ENCODE measurements around the gene GSTO2.

Gene GSTO2

GRCh38 chr10:104259456-104259855 is 9.5 kb upstream of the GSTO2 start:
- Mint-ChIP-seq H3K27ac (peak overlapping the region; percentile 95), H3K36me3 (ENCODE audit: low read depth) (peaks cover 80% of the 10 kb centered on the region), H3K4me3 (peak overlapping the region; percentile 76), H3K9me3 (no peaks in the 10 kb centered on the region), H3K27me3 (no peaks in the 10 kb centered on the region), H3K4me1 (peaks cover 82% of the 10 kb centered on the region)
- DNase-seq (no peak), ATAC-seq (no peak)

GRCh38 chr10:104259999-104260774 is 8.8 kb upstream of the GSTO2 start:
- peak overlapping the region; percentile 76 for H3K4me3 Mint-ChIP-seq
- DNase-seq (no peak), ATAC-seq (peak; percentile 11)
- H3K27me3 Mint-ChIP-seq: no peaks in the 10 kb centered on the region
- H3K36me3 Mint-ChIP-seq (ENCODE audit: low read depth): peaks cover 82% of the 10 kb centered on the region
- peaks cover 86% of the 10 kb centered on the region for H3K4me1 Mint-ChIP-seq
- H3K27ac Mint-ChIP-seq: peak overlapping the region; percentile 95
- H3K9me3 Mint-ChIP-seq: no peaks in the 10 kb centered on the region

- DNase-seq (no peak), ATAC-seq (peak; percentile 86)
- Mint-ChIP-seq H3K9me3 (no peaks in the 10 kb centered on the region), H3K27me3 (no peaks in the 10 kb centered on the region), H3K27ac (peak overlapping the region; percentile 95), H3K36me3 (ENCODE audit: low read depth) (peaks cover 85% of the 10 kb centered on the region), H3K4me1 (peaks cover 91% of the 10 kb centered on the region), H3K4me3 (peak overlapping the region; percentile 76)
These were observed 8.2 kb upstream of the GSTO2 start for GRCh38 chr10:104260775-104261115.

- Mint-ChIP-seq H3K4me3 (no peak overlapping the region), H3K9me3 (no peaks in the 10 kb centered on the region), H3K4me1 (peaks cover 90% of the 10 kb centered on the region), H3K27ac (peak overlapping the region; percentile 95), H3K27me3 (no peaks in the 10 kb centered on the region), H3K36me3 (ENCODE audit: low read depth) (peaks cover 84% of the 10 kb centered on the region)
- DNase-seq (no peak), ATAC-seq (no peak)
These were observed 6.9 kb upstream of the GSTO2 start for GRCh38 chr10:104262055-104262454.

- no peak for DNase-seq
- Mint-ChIP-seq H3K27ac (no peak overlapping the region), H3K9me3 (no peaks in the 10 kb centered on the region), H3K4me3 (no peak overlapping the region), H3K27me3 (no peaks in the 10 kb centered on the region), H3K4me1 (peaks cover 84% of the 10 kb centered on the region), H3K36me3 (ENCODE audit: low read depth) (peaks cover 74% of the 10 kb centered on the region)
- ATAC-seq: no peak
These were observed 4.2 kb upstream of the GSTO2 start for GRCh38 chr10:104264783-104265182.

GRCh38 chr10:104267721-104268404 is 1.1 kb upstream of the GSTO2 start:
- Mint-ChIP-seq H3K27ac (peak overlapping the region; percentile 93), H3K36me3 (ENCODE audit: low read depth) (peaks cover 47% of the 10 kb centered on the region), H3K9me3 (no peaks in the 10 kb centered on the region), H3K4me1 (peaks cover 55% of the 10 kb centered on the region), H3K27me3 (no peaks in the 10 kb centered on the region), H3K4me3 (peak overlapping the region; percentile 85)
- DNase-seq (peak; percentile 47), ATAC-seq (peak; percentile 63)

- Mint-ChIP-seq H3K4me3 (peak overlapping the region; percentile 85), H3K27ac (peak overlapping the region; percentile 93), H3K9me3 (no peaks in the 10 kb centered on the region), H3K36me3 (ENCODE audit: low read depth) (peaks cover 46% of the 10 kb centered on the region), H3K4me1 (peaks cover 51% of the 10 kb centered on the region), H3K27me3 (no peaks in the 10 kb centered on the region)
- DNase-seq (no peak), ATAC-seq (no peak)
These were observed 625 bp upstream of the GSTO2 start for GRCh38 chr10:104268405-104268712.

- Mint-ChIP-seq H3K36me3 (ENCODE audit: low read depth) (peaks cover 3% of the 10 kb centered on the region), H3K4me1 (peaks cover 14% of the 10 kb centered on the region), H3K27ac (no peak overlapping the region), H3K4me3 (no peak overlapping the region), H3K9me3 (no peaks in the 10 kb centered on the region), H3K27me3 (peaks cover 10% of the 10 kb centered on the region)
- DNase-seq (no peak), ATAC-seq (no peak)
These were observed 4.3 kb downstream of the GSTO2 start for GRCh38 chr10:104273286-104273685.

GRCh38 chr10:104273899-104274575 is 5.1 kb downstream of the GSTO2 start:
- Mint-ChIP-seq H3K36me3 (ENCODE audit: low read depth) (no peaks in the 10 kb centered on the region), H3K4me3 (peak overlapping the region; percentile 40), H3K4me1 (peaks cover 14% of the 10 kb centered on the region), H3K27ac (no peak overlapping the region), H3K9me3 (no peaks in the 10 kb centered on the region), H3K27me3 (peaks cover 14% of the 10 kb centered on the region)
- ATAC-seq: no peak
- no peak for DNase-seq

- Mint-ChIP-seq H3K4me3 (peak overlapping the region; percentile 40), H3K27me3 (peaks cover 14% of the 10 kb centered on the region), H3K36me3 (ENCODE audit: low read depth) (no peaks in the 10 kb centered on the region), H3K9me3 (no peaks in the 10 kb centered on the region), H3K27ac (no peak overlapping the region), H3K4me1 (peaks cover 9% of the 10 kb centered on the region)
- ATAC-seq: peak; percentile 73
- DNase-seq: peak; percentile 63
These were observed 6.1 kb downstream of the GSTO2 start for GRCh38 chr10:104274762-104275721.

- no peaks in the 10 kb centered on the region for H3K36me3 Mint-ChIP-seq (ENCODE audit: low read depth)
- DNase-seq: no peak
- no peak for ATAC-seq
- peaks cover 14% of the 10 kb centered on the region for H3K27me3 Mint-ChIP-seq
- H3K9me3 Mint-ChIP-seq: no peaks in the 10 kb centered on the region
- peaks cover 9% of the 10 kb centered on the region for H3K4me1 Mint-ChIP-seq
- H3K4me3 Mint-ChIP-seq: no peak overlapping the region
- H3K27ac Mint-ChIP-seq: no peak overlapping the region
These were observed 7.2 kb downstream of the GSTO2 start for GRCh38 chr10:104276192-104276591.

GRCh38 chr10:104277785-104278184 is 8.8 kb downstream of the GSTO2 start:
- Mint-ChIP-seq H3K36me3 (ENCODE audit: low read depth) (no peaks in the 10 kb centered on the region), H3K27me3 (peaks cover 14% of the 10 kb centered on the region), H3K9me3 (no peaks in the 10 kb centered on the region), H3K4me3 (no peak overlapping the region), H3K4me1 (peaks cover 9% of the 10 kb centered on the region), H3K27ac (no peak overlapping the region)
- DNase-seq: no peak
- ATAC-seq: no peak

GRCh38 chr10:104279550-104280259 is 10.7 kb downstream of the GSTO2 start:
- no peak overlapping the region for H3K4me3 Mint-ChIP-seq
- peaks cover 1% of the 10 kb centered on the region for H3K4me1 Mint-ChIP-seq
- no peaks in the 10 kb centered on the region for H3K9me3 Mint-ChIP-seq
- DNase-seq (no peak), ATAC-seq (no peak)
- no peaks in the 10 kb centered on the region for H3K36me3 Mint-ChIP-seq (ENCODE audit: low read depth)
- no peak overlapping the region for H3K27ac Mint-ChIP-seq
- peaks cover 14% of the 10 kb centered on the region for H3K27me3 Mint-ChIP-seq

GRCh38 chr10:104281694-104282093 is 12.7 kb downstream of the GSTO2 start:
- DNase-seq (no peak), ATAC-seq (no peak)
- no peaks in the 10 kb centered on the region for H3K36me3 Mint-ChIP-seq (ENCODE audit: low read depth)
- H3K27ac Mint-ChIP-seq: no peak overlapping the region
- H3K27me3 Mint-ChIP-seq: peaks cover 4% of the 10 kb centered on the region
- no peak overlapping the region for H3K4me3 Mint-ChIP-seq
- no peaks in the 10 kb centered on the region for H3K9me3 Mint-ChIP-seq
- H3K4me1 Mint-ChIP-seq: no peaks in the 10 kb centered on the region
